GM12873 (cell line): Measurements from ENCODE around the gene PAF1.

Source experiments
- CTCF ChIP-seq: IDR thresholded peaks from 2 replicates; pipeline ENCODE4 v1.5.1; 2012; ENCODE audit warnings: low read depth, mild to moderate bottlenecking, moderate library complexity, low read length, control low read depth; ENCODE audit not compliant: insufficient read depth; ENCODE audit errors: missing control alignments

The PAF1 gene

GRCh38 chr19:39339674-39340073, 51.2 kb downstream of the PAF1 start:
- TF ChIP-seq CTCF, result no peak

- no peak for TF ChIP-seq CTCF
Measured at GRCh38 chr19:39336483-39336882, 54.4 kb downstream of the PAF1 start.
